ENCODE results near the gene BLMH.

BLMH gene

DNA sequence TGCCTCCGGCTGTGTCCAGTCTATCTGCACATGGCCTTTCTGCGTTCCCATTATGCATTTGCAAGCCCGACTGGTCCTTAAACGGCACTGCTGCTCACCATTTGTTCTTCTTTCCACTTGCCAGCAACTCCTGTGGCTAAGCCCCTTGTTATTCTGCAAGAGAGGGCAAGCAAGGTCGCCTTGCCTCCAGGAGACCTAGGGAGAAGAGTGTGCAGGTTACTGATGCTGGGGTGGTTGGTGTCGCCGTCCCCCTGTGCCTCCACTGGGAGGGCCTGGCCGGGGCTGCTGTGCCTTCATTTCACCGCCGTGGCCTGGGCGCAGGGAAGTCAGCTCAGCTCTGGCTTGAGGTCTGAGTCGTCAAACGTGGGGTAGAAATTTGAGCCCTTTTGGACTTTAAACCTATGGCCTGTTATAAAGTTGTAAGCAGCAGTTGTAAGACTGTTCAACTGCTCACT is 69.0 kb downstream of the BLMH start:
- no peak overlapping the region for H3K27ac Mint-ChIP-seq
- H3K36me3 Mint-ChIP-seq, result no peaks in the 10 kb centered on the region
- H3K4me1 Mint-ChIP-seq, result no peaks in the 10 kb centered on the region
- no peaks in the 10 kb centered on the region for H3K9me3 Mint-ChIP-seq
- H3K27me3 Mint-ChIP-seq, result peaks cover 13% of the 10 kb centered on the region
- no peak overlapping the region for H3K4me3 Mint-ChIP-seq
- no peak for ATAC-seq (ENCODE audit: low read depth)
- no peak for DNase-seq (ENCODE audit: low spot score in 2 of 2)

DNA sequence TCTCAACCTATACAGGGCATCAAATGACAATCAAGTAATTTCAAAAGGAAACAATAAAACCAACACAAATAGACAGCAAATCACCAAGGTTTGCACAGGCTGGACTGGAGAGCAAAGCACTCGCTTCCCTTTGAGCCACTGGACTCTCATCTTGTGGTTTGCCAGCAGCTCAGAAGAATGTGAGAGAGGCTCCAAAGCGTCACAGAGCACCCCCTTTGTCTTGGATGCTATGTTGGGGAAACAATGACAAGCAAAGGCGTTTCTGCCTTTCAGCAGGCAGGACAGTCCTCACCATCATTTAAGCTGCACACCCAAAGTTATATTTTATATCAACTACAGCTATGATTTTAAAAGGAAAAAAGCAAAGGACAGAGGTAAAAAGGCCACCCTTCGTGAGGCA is 69.5 kb downstream of the BLMH start:
- H3K27ac Mint-ChIP-seq, result no peak overlapping the region

DNA sequence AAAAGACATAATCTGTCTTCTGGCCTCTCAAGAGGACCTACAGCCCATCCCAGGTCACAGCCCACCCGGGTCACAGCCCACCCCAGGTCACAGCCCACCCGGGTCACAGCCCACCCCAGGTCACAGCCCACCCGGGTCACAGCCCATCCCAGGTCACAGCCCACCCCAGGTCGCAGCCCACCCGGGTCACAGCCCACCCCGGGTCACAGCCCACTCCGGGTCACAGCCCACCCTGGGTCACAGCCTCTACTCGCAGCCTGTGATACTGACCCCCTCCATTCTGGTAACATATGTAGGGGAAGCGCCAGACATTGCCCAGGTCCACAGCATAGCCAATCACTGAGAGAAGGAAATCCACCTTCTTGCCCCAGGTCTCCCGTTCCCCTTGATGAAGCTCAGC is 70.4 kb downstream of the BLMH start:
- peaks cover 14% of the 10 kb centered on the region for H3K27me3 Mint-ChIP-seq
- no peaks in the 10 kb centered on the region for H3K9me3 Mint-ChIP-seq
- no peak overlapping the region for H3K27ac Mint-ChIP-seq
- DNase-seq (ENCODE audit: low spot score in 2 of 2) (no peak), ATAC-seq (ENCODE audit: low read depth) (no peak)
- no peak overlapping the region for H3K4me3 Mint-ChIP-seq
- no peaks in the 10 kb centered on the region for H3K4me1 Mint-ChIP-seq
- H3K36me3 Mint-ChIP-seq, result no peaks in the 10 kb centered on the region

More for the DNA sequence above, 69.5 kb downstream of the BLMH start:
- Mint-ChIP-seq H3K27me3 (peaks cover 13% of the 10 kb centered on the region), H3K36me3 (no peaks in the 10 kb centered on the region), H3K4me1 (no peaks in the 10 kb centered on the region), H3K4me3 (no peak overlapping the region), H3K9me3 (no peaks in the 10 kb centered on the region)
- ATAC-seq (ENCODE audit: low read depth), result no peak
- no peak for DNase-seq (ENCODE audit: low spot score in 2 of 2)

DNA sequence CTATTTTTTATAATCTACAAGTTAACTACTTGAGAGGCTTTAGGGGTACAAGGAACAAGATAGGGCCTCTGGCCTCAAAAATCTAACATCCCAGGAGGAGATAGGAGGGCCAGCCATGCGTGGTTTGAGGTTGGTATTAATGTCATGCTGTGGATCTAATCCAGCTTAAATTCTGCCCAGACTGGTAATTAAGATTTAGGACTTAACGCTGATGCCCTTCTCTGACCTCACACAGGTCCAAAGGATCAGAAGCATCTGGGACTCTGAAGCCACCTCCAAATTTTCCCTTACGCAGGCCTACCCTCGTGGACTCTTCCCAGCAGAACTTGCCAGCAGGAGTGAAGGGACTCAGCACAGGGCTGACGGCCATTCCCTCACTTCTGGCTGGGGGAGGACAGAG is 71.3 kb downstream of the BLMH start:
- Mint-ChIP-seq H3K36me3 (no peaks in the 10 kb centered on the region), H3K4me1 (no peaks in the 10 kb centered on the region), H3K9me3 (no peaks in the 10 kb centered on the region), H3K27ac (no peak overlapping the region), H3K27me3 (peaks cover 11% of the 10 kb centered on the region), H3K4me3 (no peak overlapping the region)
- DNase-seq (ENCODE audit: low spot score in 2 of 2) (no peak), ATAC-seq (ENCODE audit: low read depth) (no peak)

DNA sequence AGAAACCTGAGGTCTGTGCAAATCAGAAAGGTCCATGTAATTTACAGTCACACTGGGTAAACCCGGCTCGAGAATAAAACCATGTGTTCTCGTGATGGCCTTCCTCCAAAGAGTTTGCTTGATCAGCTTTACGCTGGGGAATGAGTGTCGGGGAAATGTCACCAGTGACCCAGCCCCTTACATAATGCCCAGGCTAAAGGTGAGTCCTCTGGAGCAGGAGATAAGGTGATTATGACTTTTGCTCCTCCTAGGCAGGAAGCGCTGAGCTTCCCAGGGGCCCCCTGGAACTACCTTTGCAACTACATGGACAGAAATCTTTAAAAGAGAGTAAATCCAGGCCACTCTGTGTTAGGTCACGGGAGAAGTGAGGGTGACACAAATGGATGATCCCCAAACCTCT is 71.9 kb downstream of the BLMH start:
- H3K36me3 Mint-ChIP-seq, result no peaks in the 10 kb centered on the region
- H3K4me1 Mint-ChIP-seq, result no peaks in the 10 kb centered on the region
- no peaks in the 10 kb centered on the region for H3K9me3 Mint-ChIP-seq
- no peak overlapping the region for H3K27ac Mint-ChIP-seq
- peaks cover 10% of the 10 kb centered on the region for H3K27me3 Mint-ChIP-seq
- DNase-seq (ENCODE audit: low spot score in 2 of 2) (no peak), ATAC-seq (ENCODE audit: low read depth) (no peak)
- H3K4me3 Mint-ChIP-seq, result no peak overlapping the region

DNA sequence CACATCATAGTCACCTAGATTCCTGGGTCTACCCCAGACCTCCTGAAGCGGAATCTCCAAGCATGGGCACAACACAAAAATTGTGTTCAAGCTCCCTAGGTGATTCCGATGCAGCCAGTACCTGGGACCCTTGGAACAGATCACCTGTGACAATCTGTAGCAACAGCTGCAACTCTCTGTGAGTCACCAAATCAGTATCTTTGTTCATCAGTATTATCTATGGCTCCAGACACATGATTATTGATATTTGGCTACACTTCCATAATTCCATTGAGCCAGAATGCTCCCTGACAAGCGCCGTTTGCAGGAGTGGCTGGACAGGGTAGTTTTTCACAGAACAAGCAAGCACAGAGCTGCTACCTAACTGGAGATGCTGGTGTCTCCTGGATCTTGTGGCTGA is 72.4 kb downstream of the BLMH start:
- H3K4me3 Mint-ChIP-seq, result no peak overlapping the region
- H3K27me3 Mint-ChIP-seq, result peaks cover 10% of the 10 kb centered on the region
- H3K9me3 Mint-ChIP-seq, result no peaks in the 10 kb centered on the region
- no peaks in the 10 kb centered on the region for H3K36me3 Mint-ChIP-seq
- H3K27ac Mint-ChIP-seq, result no peak overlapping the region
- H3K4me1 Mint-ChIP-seq, result no peaks in the 10 kb centered on the region
- ATAC-seq (ENCODE audit: low read depth) (no peak), DNase-seq (ENCODE audit: low spot score in 2 of 2) (no peak)

DNA sequence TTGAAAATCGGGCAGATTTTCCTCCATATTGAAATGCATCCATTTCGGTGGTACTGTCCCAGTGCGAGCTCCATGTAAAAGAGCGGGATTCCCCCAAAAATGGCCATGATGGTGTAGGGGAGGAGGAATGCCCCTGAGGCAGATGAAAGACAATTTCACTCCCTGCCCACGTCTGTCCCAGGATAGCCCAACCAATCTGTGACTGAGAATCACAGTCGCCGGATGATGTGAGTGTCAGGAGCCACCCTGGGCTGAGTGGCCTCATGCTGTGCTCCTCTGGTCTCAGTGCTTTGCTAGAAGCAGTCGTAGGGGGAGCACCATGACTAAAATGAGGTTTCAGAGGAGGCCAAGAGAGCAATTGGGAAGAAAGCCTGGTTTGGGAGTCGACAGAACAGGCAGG is 72.9 kb downstream of the BLMH start:
- no peak overlapping the region for H3K27ac Mint-ChIP-seq
- DNase-seq (ENCODE audit: low spot score in 2 of 2), result no peak
- H3K36me3 Mint-ChIP-seq, result no peaks in the 10 kb centered on the region
- H3K27me3 Mint-ChIP-seq, result peaks cover 10% of the 10 kb centered on the region
- H3K4me1 Mint-ChIP-seq, result no peaks in the 10 kb centered on the region
- no peaks in the 10 kb centered on the region for H3K9me3 Mint-ChIP-seq
- ATAC-seq (ENCODE audit: low read depth), result no peak
- H3K4me3 Mint-ChIP-seq, result no peak overlapping the region

DNA sequence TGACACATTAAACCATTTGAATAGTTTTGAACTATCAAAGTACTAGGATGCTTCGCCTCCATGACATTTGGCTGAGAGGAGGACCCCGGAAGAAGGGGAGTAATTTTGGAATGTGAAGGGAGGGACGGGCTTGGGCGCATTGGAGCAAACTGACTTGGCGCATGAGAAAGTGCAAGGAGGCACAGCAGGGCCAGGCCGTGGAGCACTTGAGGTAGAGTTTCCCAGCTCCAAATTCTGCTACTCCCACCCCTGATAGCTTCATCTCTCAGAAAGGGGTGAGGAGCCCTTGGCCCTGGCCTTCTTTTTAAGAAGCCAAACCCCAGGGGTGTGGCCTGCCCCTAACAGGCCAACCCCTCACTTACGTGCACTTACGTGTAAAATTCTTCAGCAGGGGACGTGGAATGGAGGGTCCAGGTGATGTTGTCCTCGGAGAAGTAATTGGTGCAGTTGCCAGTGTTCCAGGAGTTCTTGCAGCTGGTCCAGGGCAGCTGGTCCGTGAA is 73.9 kb downstream of the BLMH start:
- H3K4me3 Mint-ChIP-seq, result no peak overlapping the region
- no peaks in the 10 kb centered on the region for H3K4me1 Mint-ChIP-seq
- no peaks in the 10 kb centered on the region for H3K36me3 Mint-ChIP-seq
- ATAC-seq (ENCODE audit: low read depth) (no peak), DNase-seq (ENCODE audit: low spot score in 2 of 2) (no peak)
- H3K9me3 Mint-ChIP-seq, result no peaks in the 10 kb centered on the region
- H3K27ac Mint-ChIP-seq, result no peak overlapping the region
- H3K27me3 Mint-ChIP-seq, result peaks cover 10% of the 10 kb centered on the region

DNA sequence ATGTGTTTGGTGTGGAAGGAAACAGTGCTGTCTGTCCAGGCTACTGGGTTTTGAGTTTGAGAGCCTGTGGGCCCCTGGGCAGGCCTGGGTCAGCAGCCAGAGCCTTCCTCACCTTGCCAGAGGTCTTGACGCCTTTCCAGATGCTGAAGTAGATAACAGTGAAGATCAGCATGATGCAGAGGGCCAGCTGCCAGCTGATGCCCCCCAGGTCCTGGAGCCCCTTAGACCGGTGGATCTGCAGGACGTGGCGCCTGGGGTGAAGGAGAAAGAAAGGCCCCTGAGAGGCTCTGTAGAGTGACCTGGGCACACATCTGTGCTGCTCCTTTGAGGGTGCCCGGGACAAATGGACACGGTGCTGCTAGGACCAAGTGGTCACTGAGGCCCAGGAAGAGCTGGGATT is 74.7 kb downstream of the BLMH start:
- Mint-ChIP-seq H3K36me3 (no peaks in the 10 kb centered on the region), H3K4me1 (no peaks in the 10 kb centered on the region), H3K27me3 (peaks cover 10% of the 10 kb centered on the region), H3K9me3 (no peaks in the 10 kb centered on the region), H3K4me3 (no peak overlapping the region), H3K27ac (no peak overlapping the region)
- ATAC-seq (ENCODE audit: low read depth) (no peak), DNase-seq (ENCODE audit: low spot score in 2 of 2) (no peak)

DNA sequence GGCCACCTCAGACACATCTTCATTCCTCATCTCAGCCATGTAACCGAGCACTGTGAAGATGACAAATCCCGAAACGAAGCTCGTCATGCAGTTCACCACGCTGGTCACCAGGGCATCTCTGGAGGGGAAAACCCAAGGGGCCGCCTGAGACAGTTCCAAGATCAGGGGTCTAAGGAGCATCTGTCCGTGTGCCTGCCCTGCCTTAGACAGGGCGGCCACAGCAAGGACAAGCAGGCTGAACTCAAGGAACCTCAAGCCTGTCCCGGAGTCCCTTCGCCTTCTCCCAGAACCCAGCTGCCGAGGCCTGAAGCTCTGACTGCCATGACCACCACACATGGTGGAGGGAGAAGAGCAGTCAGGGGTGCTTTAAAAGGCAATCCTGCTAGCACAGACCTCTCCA is 79.0 kb downstream of the BLMH start:
- Mint-ChIP-seq H3K27me3 (peaks cover 7% of the 10 kb centered on the region), H3K4me3 (no peak overlapping the region), H3K4me1 (no peaks in the 10 kb centered on the region), H3K27ac (no peak overlapping the region), H3K9me3 (no peaks in the 10 kb centered on the region), H3K36me3 (no peaks in the 10 kb centered on the region)
- peak; percentile 60 for ATAC-seq (ENCODE audit: low read depth)
- no peak for DNase-seq (ENCODE audit: low spot score in 2 of 2)

DNA sequence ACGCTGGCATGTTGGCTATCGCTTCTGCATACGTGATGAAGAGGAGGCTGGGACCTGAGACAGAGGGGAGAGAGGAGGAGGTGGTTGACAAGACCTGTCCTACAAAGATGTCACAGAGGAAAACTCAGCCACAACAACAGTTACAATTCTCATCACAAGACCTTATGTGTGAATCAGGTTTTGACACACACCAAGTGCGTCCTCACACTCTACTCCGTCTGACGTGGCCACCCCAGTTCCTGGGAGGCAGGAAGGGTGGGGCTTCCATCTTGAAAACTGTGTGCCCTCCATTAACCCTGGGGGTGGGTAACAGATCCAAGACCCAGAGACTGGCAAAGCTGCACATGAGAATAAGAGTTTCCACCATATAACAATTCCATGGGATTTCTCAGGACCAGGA is 80.4 kb downstream of the BLMH start:
- no peak overlapping the region for H3K4me3 Mint-ChIP-seq

DNA sequence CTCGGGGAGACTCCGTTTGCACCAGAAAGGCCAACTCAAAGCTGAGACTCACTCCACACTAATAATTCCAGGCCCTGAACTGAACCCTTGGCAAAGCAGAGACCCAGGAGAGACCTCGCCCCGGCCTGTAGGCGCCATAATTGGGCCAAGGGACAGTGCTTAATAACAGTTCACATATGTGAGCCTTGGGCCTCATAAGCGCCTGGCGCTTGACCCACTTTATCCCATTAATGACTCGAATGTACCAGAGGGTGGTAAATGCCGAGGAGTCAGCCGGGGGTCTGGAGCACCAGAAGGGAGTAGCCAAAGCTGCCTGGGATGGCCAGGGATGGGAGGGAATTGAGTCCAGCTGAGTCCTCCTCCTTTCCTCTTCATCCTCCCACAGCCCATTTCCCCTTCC is 80.8 kb downstream of the BLMH start:
- Mint-ChIP-seq H3K4me1 (no peaks in the 10 kb centered on the region), H3K27me3 (peaks cover 9% of the 10 kb centered on the region), H3K27ac (no peak overlapping the region), H3K9me3 (no peaks in the 10 kb centered on the region), H3K4me3 (no peak overlapping the region), H3K36me3 (no peaks in the 10 kb centered on the region)
- no peak for ATAC-seq (ENCODE audit: low read depth)
- DNase-seq (ENCODE audit: low spot score in 2 of 2), result no peak

More for the DNA sequence above, 80.4 kb downstream of the BLMH start:
- Mint-ChIP-seq H3K36me3 (no peaks in the 10 kb centered on the region), H3K4me1 (no peaks in the 10 kb centered on the region), H3K27me3 (peaks cover 10% of the 10 kb centered on the region), H3K9me3 (no peaks in the 10 kb centered on the region), H3K27ac (no peak overlapping the region)
- DNase-seq (ENCODE audit: low spot score in 2 of 2) (no peak), ATAC-seq (ENCODE audit: low read depth) (no peak)

DNA sequence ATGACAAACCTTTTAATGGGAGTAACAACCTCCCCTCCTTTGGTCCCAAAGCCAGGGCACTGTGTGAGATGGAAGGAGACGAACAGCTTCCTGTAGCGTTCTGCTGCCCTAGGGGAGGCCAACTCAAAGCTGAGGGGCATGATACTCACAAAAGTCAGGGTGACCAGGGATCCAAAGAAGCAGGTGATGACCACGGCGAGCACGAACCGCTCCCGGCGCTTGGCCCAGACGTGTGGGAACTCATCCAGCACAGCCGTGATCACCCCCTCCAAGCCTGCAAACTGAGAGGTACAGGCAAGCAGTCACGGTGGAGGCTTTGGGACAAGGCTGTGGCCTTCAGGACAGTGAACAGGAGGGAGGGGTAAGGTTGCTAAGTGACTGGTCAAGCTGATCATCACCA is 81.4 kb downstream of the BLMH start:
- ATAC-seq (ENCODE audit: low read depth) (no peak), DNase-seq (ENCODE audit: low spot score in 2 of 2) (no peak)
- no peaks in the 10 kb centered on the region for H3K36me3 Mint-ChIP-seq
- no peaks in the 10 kb centered on the region for H3K9me3 Mint-ChIP-seq
- H3K4me3 Mint-ChIP-seq, result no peak overlapping the region
- peaks cover 7% of the 10 kb centered on the region for H3K27me3 Mint-ChIP-seq
- H3K4me1 Mint-ChIP-seq, result no peaks in the 10 kb centered on the region
- no peak overlapping the region for H3K27ac Mint-ChIP-seq

DNA sequence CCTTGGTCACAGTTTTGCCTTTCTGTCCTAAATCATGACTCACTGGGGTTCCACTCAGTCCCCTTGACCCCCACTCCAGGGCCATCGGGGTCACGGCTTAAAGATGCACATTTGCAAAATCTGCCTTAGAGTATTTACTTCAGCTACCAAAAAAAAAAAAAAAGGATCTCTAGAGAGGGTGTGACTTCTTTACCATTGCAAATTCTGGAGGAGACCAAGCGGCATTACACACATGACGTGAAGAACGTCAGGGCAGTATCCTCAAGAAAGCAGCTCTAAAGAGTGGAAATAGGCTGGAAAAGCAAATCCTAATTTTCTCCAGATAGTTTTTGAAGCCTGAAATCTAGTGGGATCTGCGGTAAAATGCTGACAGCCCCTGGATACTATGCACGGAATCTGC is 81.8 kb downstream of the BLMH start:
- no peak for ATAC-seq (ENCODE audit: low read depth)
- Mint-ChIP-seq H3K27ac (no peak overlapping the region), H3K9me3 (no peaks in the 10 kb centered on the region), H3K27me3 (peaks cover 8% of the 10 kb centered on the region), H3K36me3 (no peaks in the 10 kb centered on the region), H3K4me1 (no peaks in the 10 kb centered on the region), H3K4me3 (no peak overlapping the region)
- no peak for DNase-seq (ENCODE audit: low spot score in 2 of 2)

DNA sequence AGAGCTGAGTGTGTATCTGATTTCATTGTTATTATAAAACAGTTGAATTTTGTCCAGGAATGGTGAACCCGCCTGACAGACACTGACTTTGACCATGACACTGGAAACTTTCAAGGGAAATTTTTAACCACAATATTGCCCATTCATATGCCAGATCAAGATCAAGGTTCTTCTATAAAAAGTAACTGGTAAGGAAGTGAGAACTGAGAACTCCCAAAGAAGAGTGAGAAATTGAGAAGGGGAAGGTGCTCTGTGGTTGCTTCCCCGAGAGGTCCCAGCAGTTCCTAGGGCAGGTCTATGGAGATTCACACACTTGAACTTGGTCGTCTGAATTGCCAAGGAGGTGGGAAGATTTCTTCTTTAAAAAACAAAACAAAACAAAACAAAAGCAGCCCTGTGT is 83.5 kb downstream of the BLMH start:
- Mint-ChIP-seq H3K9me3 (no peaks in the 10 kb centered on the region), H3K36me3 (no peaks in the 10 kb centered on the region), H3K27ac (no peak overlapping the region), H3K27me3 (peaks cover 8% of the 10 kb centered on the region), H3K4me3 (no peak overlapping the region), H3K4me1 (no peaks in the 10 kb centered on the region)
- ATAC-seq (ENCODE audit: low read depth) (no peak), DNase-seq (ENCODE audit: low spot score in 2 of 2) (no peak)
